Measurements from ENCODE around the gene SHANK1. TPM values are rescaled to one million over a fixed set of nuclear protein-coding genes. Genes with fewer than 3 reads are reported as not detected.
A peak's percentile ranks its signal among the peaks of the same experiment; 100 is the strongest.
"Not testable (repeated sequence)": the region's sequence is repeated elsewhere in the genome, so short reads cannot be mapped to it uniquely, and the experiment has no call there.

Gene SHANK1
- total RNA-seq = under 1 TPM; 0.17 to 0.28 TPM
- under 1 TPM in 1 of 2 donors, not detected in 1; 0.06 TPM for polyA plus RNA-seq

DNA sequence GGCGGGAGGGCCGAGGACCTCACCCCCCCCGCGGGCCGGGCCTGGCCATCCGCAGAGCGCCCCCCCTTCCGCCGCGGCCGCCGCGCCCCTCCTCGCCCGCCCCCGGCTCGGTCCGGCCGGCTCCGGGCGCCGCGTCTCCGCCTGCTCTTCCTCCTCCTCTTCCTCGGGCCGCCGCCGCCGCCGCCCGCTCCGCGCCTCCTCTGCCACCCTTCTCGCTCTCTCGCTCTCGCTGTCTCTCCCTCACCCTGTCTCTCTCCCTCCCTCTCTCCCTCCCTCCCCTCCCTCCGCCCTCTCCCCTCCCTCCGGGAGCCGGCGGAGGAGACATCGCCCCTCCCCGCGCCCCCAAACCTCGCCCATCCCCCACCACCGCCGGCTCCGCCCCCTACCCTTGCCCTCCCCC, at the start of gene SHANK1:
TSS of gene SHANK1 (minus strand) at position 237 of the 400 bp plus-strand sequence. CDS start 2,883 bp downstream, outside the sequence.
- TF ChIP-seq YY1 (IDR thresholded peaks at IDR 0.05) = no peak
- TF ChIP-seq, protein P1, sequence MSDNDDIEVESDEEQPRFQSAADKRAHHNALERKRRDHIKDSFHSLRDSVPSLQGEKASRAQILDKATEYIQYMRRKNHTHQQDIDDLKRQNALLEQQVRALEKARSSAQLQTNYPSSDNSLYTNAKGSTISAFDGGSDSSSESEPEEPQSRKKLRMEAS (IDR thresholded peaks at IDR 0.05) = no peak
- no peak within 1 kb of the TSS for H3K27ac ChIP-seq (ENCODE audit: low read depth in 1 of 2, low read length in 2 of 2)
- WGBS = 6% methylated on average over 36 of the region's 47 CpGs
- H3K4me1 ChIP-seq (ENCODE audit: control insufficient read depth in 4 of 4, insufficient read depth in 4 of 4, low read length in 3 of 4) = peaks cover 4 to 14% (median 6%) of the 10 kb centered on the region in 4 donors
- DNase-seq (ENCODE audit: low spot score) = no peak
- no peaks in the 10 kb centered on the region for H3K9me3 ChIP-seq (ENCODE audit: control insufficient read depth in 4 of 4, low read length in 3 of 4)
- H3K4me3 ChIP-seq (ENCODE audit: low read depth in 1 of 3, low read length in 3 of 3) = peak within 1 kb of the TSS in 1 of 3 donors; percentile 28
- no peaks in the 10 kb centered on the region for H3K36me3 ChIP-seq (ENCODE audit: control insufficient read depth in 4 of 4, insufficient read depth in 3 of 4, low read depth in 1 of 4, low read length in 3 of 4)
- peaks cover 0 to 7% (median 3%) of the 10 kb centered on the region in 4 donors for H3K27me3 ChIP-seq (ENCODE audit: control insufficient read depth in 4 of 4, insufficient read depth in 4 of 4, low read length in 3 of 4)
- no peak within 1 kb of the TSS for H3K9ac ChIP-seq (ENCODE audit: low read depth in 1 of 2, low read length in 2 of 2)

DNA sequence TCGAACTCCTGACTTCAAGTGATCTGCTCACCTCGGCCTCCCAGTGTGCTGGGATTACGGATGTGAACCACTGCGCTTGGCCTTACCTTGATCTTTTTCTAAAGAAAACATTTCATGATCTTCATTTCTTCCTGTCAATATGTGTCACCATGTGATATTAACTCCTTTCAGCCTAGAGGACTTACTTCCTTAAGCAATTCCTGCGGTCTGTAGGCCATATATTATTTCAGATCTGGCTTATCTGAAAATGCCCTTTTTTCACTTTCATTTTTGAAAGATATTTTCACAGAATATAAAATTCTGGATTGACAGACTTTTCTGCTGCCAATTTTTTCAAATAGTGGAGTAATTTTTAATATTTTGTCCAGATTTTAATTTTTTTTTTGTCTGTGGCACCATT, 48.7 kb upstream of the SHANK1 start:
- TF ChIP-seq, protein P2, sequence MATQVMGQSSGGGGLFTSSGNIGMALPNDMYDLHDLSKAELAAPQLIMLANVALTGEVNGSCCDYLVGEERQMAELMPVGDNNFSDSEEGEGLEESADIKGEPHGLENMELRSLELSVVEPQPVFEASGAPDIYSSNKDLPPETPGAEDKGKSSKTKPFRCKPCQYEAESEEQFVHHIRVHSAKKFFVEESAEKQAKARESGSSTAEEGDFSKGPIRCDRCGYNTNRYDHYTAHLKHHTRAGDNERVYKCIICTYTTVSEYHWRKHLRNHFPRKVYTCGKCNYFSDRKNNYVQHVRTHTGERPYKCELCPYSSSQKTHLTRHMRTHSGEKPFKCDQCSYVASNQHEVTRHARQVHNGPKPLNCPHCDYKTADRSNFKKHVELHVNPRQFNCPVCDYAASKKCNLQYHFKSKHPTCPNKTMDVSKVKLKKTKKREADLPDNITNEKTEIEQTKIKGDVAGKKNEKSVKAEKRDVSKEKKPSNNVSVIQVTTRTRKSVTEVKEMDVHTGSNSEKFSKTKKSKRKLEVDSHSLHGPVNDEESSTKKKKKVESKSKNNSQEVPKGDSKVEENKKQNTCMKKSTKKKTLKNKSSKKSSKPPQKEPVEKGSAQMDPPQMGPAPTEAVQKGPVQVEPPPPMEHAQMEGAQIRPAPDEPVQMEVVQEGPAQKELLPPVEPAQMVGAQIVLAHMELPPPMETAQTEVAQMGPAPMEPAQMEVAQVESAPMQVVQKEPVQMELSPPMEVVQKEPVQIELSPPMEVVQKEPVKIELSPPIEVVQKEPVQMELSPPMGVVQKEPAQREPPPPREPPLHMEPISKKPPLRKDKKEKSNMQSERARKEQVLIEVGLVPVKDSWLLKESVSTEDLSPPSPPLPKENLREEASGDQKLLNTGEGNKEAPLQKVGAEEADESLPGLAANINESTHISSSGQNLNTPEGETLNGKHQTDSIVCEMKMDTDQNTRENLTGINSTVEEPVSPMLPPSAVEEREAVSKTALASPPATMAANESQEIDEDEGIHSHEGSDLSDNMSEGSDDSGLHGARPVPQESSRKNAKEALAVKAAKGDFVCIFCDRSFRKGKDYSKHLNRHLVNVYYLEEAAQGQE (IDR thresholded peaks at IDR 0.05) = no peak
- TF ChIP-seq FOXA1 (IDR thresholded peaks at IDR 0.05) = no peak
- TF ChIP-seq SP1 (IDR thresholded peaks at IDR 0.05) = no peak
- TF ChIP-seq, protein P3, sequence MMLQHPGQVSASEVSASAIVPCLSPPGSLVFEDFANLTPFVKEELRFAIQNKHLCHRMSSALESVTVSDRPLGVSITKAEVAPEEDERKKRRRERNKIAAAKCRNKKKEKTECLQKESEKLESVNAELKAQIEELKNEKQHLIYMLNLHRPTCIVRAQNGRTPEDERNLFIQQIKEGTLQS (IDR thresholded peaks at IDR 0.05) = no peak
- TF ChIP-seq HNF4G (IDR thresholded peaks at IDR 0.05) = no peak
- no peak for TF ChIP-seq HNF4A (conservative IDR thresholded peaks at IDR 0.05)
- no peak for TF ChIP-seq GABPA (IDR thresholded peaks at IDR 0.05 in 1 of 2, conservative IDR thresholded peaks at IDR 0.05 in 1 of 2)
- no peak for TF ChIP-seq JUND (IDR thresholded peaks at IDR 0.05)
- TF ChIP-seq, protein P4, sequence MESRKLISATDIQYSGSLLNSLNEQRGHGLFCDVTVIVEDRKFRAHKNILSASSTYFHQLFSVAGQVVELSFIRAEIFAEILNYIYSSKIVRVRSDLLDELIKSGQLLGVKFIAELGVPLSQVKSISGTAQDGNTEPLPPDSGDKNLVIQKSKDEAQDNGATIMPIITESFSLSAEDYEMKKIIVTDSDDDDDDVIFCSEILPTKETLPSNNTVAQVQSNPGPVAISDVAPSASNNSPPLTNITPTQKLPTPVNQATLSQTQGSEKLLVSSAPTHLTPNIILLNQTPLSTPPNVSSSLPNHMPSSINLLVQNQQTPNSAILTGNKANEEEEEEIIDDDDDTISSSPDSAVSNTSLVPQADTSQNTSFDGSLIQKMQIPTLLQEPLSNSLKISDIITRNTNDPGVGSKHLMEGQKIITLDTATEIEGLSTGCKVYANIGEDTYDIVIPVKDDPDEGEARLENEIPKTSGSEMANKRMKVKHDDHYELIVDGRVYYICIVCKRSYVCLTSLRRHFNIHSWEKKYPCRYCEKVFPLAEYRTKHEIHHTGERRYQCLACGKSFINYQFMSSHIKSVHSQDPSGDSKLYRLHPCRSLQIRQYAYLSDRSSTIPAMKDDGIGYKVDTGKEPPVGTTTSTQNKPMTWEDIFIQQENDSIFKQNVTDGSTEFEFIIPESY (IDR thresholded peaks at IDR 0.05) = no peak
- TF ChIP-seq, protein P1 (IDR thresholded peaks at IDR 0.05) = no peak
- TF ChIP-seq RAD21 (IDR thresholded peaks at IDR 0.05) = no peak
- Histone ChIP-seq H3K4me3 (ENCODE audit: low read depth in 1 of 3, low read length in 3 of 3) (no peak overlapping the region), H3K9ac (ENCODE audit: low read depth in 1 of 2, low read length in 2 of 2) (no peak overlapping the region), H3K27me3 (ENCODE audit: control insufficient read depth in 4 of 4, insufficient read depth in 4 of 4, low read length in 3 of 4) (no peaks in the 10 kb centered on the region), H3K27ac (ENCODE audit: low read depth in 1 of 2, low read length in 2 of 2) (no peak overlapping the region), H3K9me3 (ENCODE audit: control insufficient read depth in 4 of 4, low read length in 3 of 4) (no peaks in the 10 kb centered on the region), H3K4me1 (ENCODE audit: control insufficient read depth in 4 of 4, insufficient read depth in 4 of 4, low read length in 3 of 4) (no peaks in the 10 kb centered on the region), H3K36me3 (ENCODE audit: control insufficient read depth in 4 of 4, insufficient read depth in 3 of 4, low read depth in 1 of 4, low read length in 3 of 4) (no peaks in the 10 kb centered on the region)
- no peak for DNase-seq (ENCODE audit: low spot score)
- 64% methylated on average over 5 of the region's 5 CpGs for WGBS

DNA sequence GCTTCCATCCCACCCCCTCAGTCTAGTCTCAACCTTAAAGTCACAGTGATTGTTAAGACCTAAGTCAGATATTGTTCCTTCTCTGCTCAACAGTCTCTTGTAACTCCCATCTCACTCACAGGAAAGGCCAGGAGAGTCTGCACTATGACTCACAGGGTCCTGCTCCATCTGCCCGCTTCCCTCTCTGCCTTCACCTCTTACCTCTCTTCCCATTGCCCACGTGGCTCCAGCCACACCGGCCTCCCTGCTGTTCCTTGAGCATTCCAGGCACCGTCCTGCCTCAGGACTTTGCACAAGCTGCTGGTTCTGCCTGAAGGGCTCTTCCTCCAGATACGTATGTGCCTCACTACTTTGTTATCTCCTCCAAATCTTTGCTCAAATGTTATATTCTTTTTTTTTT, 47.7 kb upstream of the SHANK1 start:
- H3K4me3 ChIP-seq (ENCODE audit: low read depth in 1 of 3, low read length in 3 of 3); H3K9ac ChIP-seq (ENCODE audit: low read depth in 1 of 2, low read length in 2 of 2); H3K4me1 ChIP-seq (ENCODE audit: control insufficient read depth in 4 of 4, insufficient read depth in 4 of 4, low read length in 3 of 4); H3K9me3 ChIP-seq (ENCODE audit: control insufficient read depth in 4 of 4, low read length in 3 of 4); H3K27ac ChIP-seq (ENCODE audit: low read depth in 1 of 2, low read length in 2 of 2); H3K27me3 ChIP-seq (ENCODE audit: control insufficient read depth in 4 of 4, insufficient read depth in 4 of 4, low read length in 3 of 4); DNase-seq (ENCODE audit: low spot score); H3K36me3 ChIP-seq (ENCODE audit: control insufficient read depth in 4 of 4, insufficient read depth in 3 of 4, low read depth in 1 of 4, low read length in 3 of 4): not testable (repeated sequence)
- 37% methylated on average over 5 of the region's 5 CpGs for WGBS

DNA sequence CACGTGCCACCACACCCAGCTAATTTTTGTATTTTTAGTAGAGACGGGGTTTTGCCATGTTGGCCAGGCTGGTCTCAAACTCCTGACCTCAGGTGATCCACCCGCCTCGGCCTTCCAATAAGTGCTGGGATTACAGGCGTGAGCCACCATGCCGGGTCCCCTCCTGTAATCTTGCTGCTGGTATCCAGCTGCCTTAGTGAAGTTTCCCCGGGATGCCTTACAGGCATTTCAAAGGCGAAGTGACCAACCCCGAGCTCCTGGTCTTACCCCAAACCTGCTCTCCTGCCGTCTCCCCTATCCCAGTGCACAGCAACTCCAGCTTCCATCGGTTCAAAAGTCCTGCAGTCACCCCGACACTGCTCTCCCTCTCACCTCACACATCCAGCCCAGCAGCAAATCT, 47.1 kb upstream of the SHANK1 start:
- H3K36me3 ChIP-seq (ENCODE audit: control insufficient read depth in 4 of 4, insufficient read depth in 3 of 4, low read depth in 1 of 4, low read length in 3 of 4); H3K27me3 ChIP-seq (ENCODE audit: control insufficient read depth in 4 of 4, insufficient read depth in 4 of 4, low read length in 3 of 4); H3K9ac ChIP-seq (ENCODE audit: low read depth in 1 of 2, low read length in 2 of 2); H3K9me3 ChIP-seq (ENCODE audit: control insufficient read depth in 4 of 4, low read length in 3 of 4); H3K4me3 ChIP-seq (ENCODE audit: low read depth in 1 of 3, low read length in 3 of 3); DNase-seq (ENCODE audit: low spot score); H3K27ac ChIP-seq (ENCODE audit: low read depth in 1 of 2, low read length in 2 of 2); H3K4me1 ChIP-seq (ENCODE audit: control insufficient read depth in 4 of 4, insufficient read depth in 4 of 4, low read length in 3 of 4): not testable (repeated sequence)
- 70% methylated on average over 12 of the region's 12 CpGs for WGBS

Data from liver (tissue), 9 donors.